Uterus (tissue), 4 donors: Measurements from ENCODE around the gene RBM4B. TPM values are rescaled to one million over a fixed set of nuclear protein-coding genes. Genes with fewer than 3 reads are reported as not detected.

ENCODE experiments used
- DNase-seq, 2 donors: peaks; one replicate each; pipeline ENCODE4 v3.0.0-alpha.2; 2019 to 2020
- H3K27ac ChIP-seq, 2 donors: fragments of 200-600 bp; sonication (generic); 1 replicate in 1 of 2; 2 replicates in 1 of 2; pipeline ENCODE4 v1.5.1; 2016 to 2018
- H3K27me3 ChIP-seq, 2 donors: fragments of 200-600 bp; sonication (generic); one replicate each; pipeline ENCODE4 v1.5.1; 2018 to 2019; ENCODE audit warnings: control low read depth in 1 of 2
- H3K36me3 ChIP-seq, 2 donors: fragments of 200-600 bp; sonication (generic); one replicate each; pipeline ENCODE4 v1.5.1; 2019; ENCODE audit warnings: control low read depth in 1 of 2
- H3K4me1 ChIP-seq, 2 donors: fragments of 200-600 bp; sonication (generic); one replicate each; pipeline ENCODE4 v1.5.1; 2018 to 2019; ENCODE audit warnings: control low read depth in 1 of 2
- H3K4me3 ChIP-seq, 2 donors: fragments of 200-600 bp; sonication (generic); 1 replicate in 1 of 2; 2 replicates in 1 of 2; pipeline ENCODE4 v1.5.1; 2018 to 2019; ENCODE audit warnings: mild to moderate bottlenecking in 1 of 2
- H3K9me3 ChIP-seq, 2 donors: fragments of 200-600 bp; sonication (generic); one replicate each; pipeline ENCODE4 v1.5.1; 2019; ENCODE audit warnings: control low read depth in 1 of 2
- CTCF ChIP-seq, 4 experiments: fragments of 200-600 bp in 2 of 4; fragments of 450-650 bp in 2 of 4; sonication (generic) in 2 of 4; IDR thresholded peaks; one replicate each; pipeline ENCODE4 v1.5.1; 2016 to 2019; ENCODE audit warnings: antibody characterized with exemption in 4 of 4, mild to moderate bottlenecking in 2 of 4, moderate library complexity in 1 of 4
- POLR2A ChIP-seq, 2 donors: fragments of 450-650 bp; IDR thresholded peaks; one replicate each; pipeline ENCODE4 v1.6.1; 2016; ENCODE audit warnings: antibody characterized with exemption in 2 of 2, mild to moderate bottlenecking in 1 of 2, moderate library complexity in 1 of 2
- intact Hi-C: fragments of 100-400 bp; cut with DNase I; formaldehyde crosslinking; loops from one replicate; pipeline ENCODE4 v1.15.1; 2023; ENCODE audit warnings: low total_unique reads
- total RNA-seq, 4 donors: library from RNA; depleted of rRNA in 3 of 4; stranded (reverse); fragments of >200 nt in 3 of 4; gene quantifications; one replicate each; pipeline versions ENCODE4 v1.1.0 to v1.2.4, GENCODE V29; 2014 to 2023
- donor health status: DM: yes; HTN: yes; CAD: no.

The RBM4B gene
- total RNA-seq, 4 donors from 2014 or later, result 5.0 to 60.3 (median 20.1) TPM

GRCh38 chr11:66719111-66719872 is 41.6 kb upstream of the RBM4B start:
- Histone ChIP-seq H3K4me3 (no peak overlapping the region), H3K36me3 (no peaks in the 10 kb centered on the region), H3K9me3 (no peaks in the 10 kb centered on the region), H3K27me3 (no peaks in the 10 kb centered on the region), H3K27ac (no peak overlapping the region), H3K4me1 (no peaks in the 10 kb centered on the region)
- intact Hi-C loops, result no loop called here
- no peak for TF ChIP-seq POLR2A (IDR thresholded peaks at IDR 0.05)
- no peak for TF ChIP-seq CTCF (IDR thresholded peaks at IDR 0.05)
- no peak for DNase-seq

- no peaks in the 10 kb centered on the region for H3K9me3 ChIP-seq
- intact Hi-C loops, result no loop called here
- no peak overlapping the region for H3K27ac ChIP-seq
- H3K4me1 ChIP-seq, result no peaks in the 10 kb centered on the region
- no peak for DNase-seq
- H3K4me3 ChIP-seq, result no peak overlapping the region
- TF ChIP-seq CTCF (IDR thresholded peaks at IDR 0.05), result no peak
- TF ChIP-seq POLR2A (IDR thresholded peaks at IDR 0.05), result no peak
- no peaks in the 10 kb centered on the region for H3K36me3 ChIP-seq
- H3K27me3 ChIP-seq, result no peaks in the 10 kb centered on the region
Observed at GRCh38 chr11:66718320-66718971, 40.8 kb upstream of the RBM4B start.

GRCh38 chr11:66717925-66718319 is 40.2 kb upstream of the RBM4B start:
- no peak overlapping the region for H3K4me3 ChIP-seq
- H3K27ac ChIP-seq, result no peak overlapping the region
- no peaks in the 10 kb centered on the region for H3K36me3 ChIP-seq
- TF ChIP-seq CTCF (IDR thresholded peaks at IDR 0.05) (no peak), POLR2A (IDR thresholded peaks at IDR 0.05) (no peak)
- intact Hi-C loops, result no loop called here
- no peak for DNase-seq
- H3K9me3 ChIP-seq, result no peaks in the 10 kb centered on the region
- H3K27me3 ChIP-seq, result no peaks in the 10 kb centered on the region
- no peaks in the 10 kb centered on the region for H3K4me1 ChIP-seq

- H3K27me3 ChIP-seq, result no peaks in the 10 kb centered on the region
- H3K9me3 ChIP-seq, result no peaks in the 10 kb centered on the region
- intact Hi-C loops, result no loop called here
- H3K36me3 ChIP-seq, result no peaks in the 10 kb centered on the region
- no peak for DNase-seq
- H3K27ac ChIP-seq, result no peak overlapping the region
- no peak overlapping the region for H3K4me3 ChIP-seq
- no peak for TF ChIP-seq CTCF (IDR thresholded peaks at IDR 0.05)
- no peak for TF ChIP-seq POLR2A (IDR thresholded peaks at IDR 0.05)
- no peaks in the 10 kb centered on the region for H3K4me1 ChIP-seq
Observed at GRCh38 chr11:66716996-66717395, 39.3 kb upstream of the RBM4B start.

- no peak for DNase-seq
- no peaks in the 10 kb centered on the region for H3K9me3 ChIP-seq
- no peaks in the 10 kb centered on the region for H3K4me1 ChIP-seq
- TF ChIP-seq POLR2A (IDR thresholded peaks at IDR 0.05) (no peak), CTCF (IDR thresholded peaks at IDR 0.05) (no peak)
- no peak overlapping the region for H3K4me3 ChIP-seq
- no peaks in the 10 kb centered on the region for H3K27me3 ChIP-seq
- H3K27ac ChIP-seq, result no peak overlapping the region
- intact Hi-C loops, result no loop called here
- no peaks in the 10 kb centered on the region for H3K36me3 ChIP-seq
Observed at GRCh38 chr11:66715346-66716085, 37.8 kb upstream of the RBM4B start.
